Measurements from ENCODE around the gene HAUS1. TPM values are rescaled to one million over a fixed set of nuclear protein-coding genes. Genes with fewer than 3 reads are reported as not detected.

Gene HAUS1
- total RNA-seq, 2 experiments from 2014 or later, result 41.0 to 49.4 TPM

- H3K4me3 Mint-ChIP-seq, result no peak overlapping the region
- no peak overlapping the region for H3K27ac Mint-ChIP-seq
- POLR2A ChIA-PET, result interaction anchor here (1.6 to 1.9 kb wide), 3 partner anchors 7 to 11 kb away, joined by 3 to 7 read pairs (median 6); a partner anchor contains a TSS
- no peaks in the 10 kb centered on the region for H3K9me3 Mint-ChIP-seq
- peaks cover 7% of the 10 kb centered on the region for H3K36me3 Mint-ChIP-seq
- H3K27me3 Mint-ChIP-seq, result no peaks in the 10 kb centered on the region
- H3K4me1 Mint-ChIP-seq, result peaks cover 43% of the 10 kb centered on the region
- DNase-seq, result no peak
- no peak for ATAC-seq (ENCODE audit: low read depth)
Observed at GRCh38 chr18:46166261-46166970, 62.2 kb downstream of the HAUS1 start.

GRCh38 chr18:46167971-46168370 lies 63.8 kb downstream of the HAUS1 start:
- no peaks in the 10 kb centered on the region for H3K27me3 Mint-ChIP-seq
- H3K4me1 Mint-ChIP-seq, result peaks cover 42% of the 10 kb centered on the region
- DNase-seq (peak; percentile 71), ATAC-seq (ENCODE audit: low read depth) (peak; percentile 92)
- POLR2A ChIA-PET, result no interaction called here
- H3K9me3 Mint-ChIP-seq, result no peaks in the 10 kb centered on the region
- peak overlapping the region; percentile 95 for H3K27ac Mint-ChIP-seq
- peaks cover 6% of the 10 kb centered on the region for H3K36me3 Mint-ChIP-seq
- peak overlapping the region; percentile 77 for H3K4me3 Mint-ChIP-seq

DNA sequence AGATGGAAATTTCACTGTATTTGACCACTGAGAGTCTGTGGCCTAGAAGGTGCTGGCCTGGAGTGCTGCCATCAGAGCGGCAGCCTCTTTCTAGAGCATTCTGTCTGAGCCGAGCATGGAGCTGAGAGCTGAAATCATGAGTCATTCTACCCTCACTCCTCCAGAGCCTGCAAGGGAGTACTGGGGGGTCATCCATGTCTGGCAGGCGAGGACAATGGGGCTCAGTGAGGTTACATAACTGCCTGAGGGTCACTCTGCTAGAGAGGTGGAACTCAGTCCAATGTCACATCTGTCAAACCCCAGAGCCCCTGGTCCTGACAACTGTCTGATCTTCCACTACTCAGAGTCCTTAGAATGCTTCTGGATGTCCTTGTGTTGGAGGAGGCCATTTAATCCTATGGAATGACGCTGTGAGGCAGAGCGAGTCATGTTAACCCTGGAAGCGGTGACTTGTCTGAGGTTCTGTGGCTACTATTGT lies 65.3 kb downstream of the HAUS1 start:
- Mint-ChIP-seq H3K4me1 (peaks cover 33% of the 10 kb centered on the region), H3K27ac (peak overlapping the region; percentile 45), H3K27me3 (no peaks in the 10 kb centered on the region), H3K9me3 (no peaks in the 10 kb centered on the region), H3K4me3 (peak overlapping the region; percentile 24), H3K36me3 (peaks cover 8% of the 10 kb centered on the region)
- no peak for DNase-seq
- POLR2A ChIA-PET, result interaction anchor here (1.3 kb wide), 1 partner anchor 10 kb away, joined by 5 read pairs; no protein-coding TSS in a partner anchor
- no peak for ATAC-seq (ENCODE audit: low read depth)

GRCh38 chr18:46171331-46171730 lies 67.1 kb downstream of the HAUS1 start:
- Mint-ChIP-seq H3K27me3 (no peaks in the 10 kb centered on the region), H3K36me3 (peaks cover 16% of the 10 kb centered on the region), H3K9me3 (no peaks in the 10 kb centered on the region), H3K27ac (peak overlapping the region; percentile 66), H3K4me3 (no peak overlapping the region), H3K4me1 (peaks cover 42% of the 10 kb centered on the region)
- DNase-seq (no peak), ATAC-seq (ENCODE audit: low read depth) (no peak)
- POLR2A ChIA-PET, result no interaction called here

- Mint-ChIP-seq H3K27me3 (no peaks in the 10 kb centered on the region), H3K27ac (peak overlapping the region; percentile 99), H3K9me3 (no peaks in the 10 kb centered on the region), H3K36me3 (peaks cover 21% of the 10 kb centered on the region), H3K4me1 (peaks cover 44% of the 10 kb centered on the region), H3K4me3 (peak overlapping the region; percentile 99)
- POLR2A ChIA-PET, result interaction anchor here (0.5 to 2.0 kb wide), 27 partner anchors 8 to 508 kb away, joined by 3 to 41 read pairs (median 4); partner anchors contain the start of gene LOXHD1
- DNase-seq, result peak; percentile 96
- peak; percentile 90 for ATAC-seq (ENCODE audit: low read depth)
Observed at GRCh38 chr18:46173393-46174341, 69.5 kb downstream of the HAUS1 start.

DNA sequence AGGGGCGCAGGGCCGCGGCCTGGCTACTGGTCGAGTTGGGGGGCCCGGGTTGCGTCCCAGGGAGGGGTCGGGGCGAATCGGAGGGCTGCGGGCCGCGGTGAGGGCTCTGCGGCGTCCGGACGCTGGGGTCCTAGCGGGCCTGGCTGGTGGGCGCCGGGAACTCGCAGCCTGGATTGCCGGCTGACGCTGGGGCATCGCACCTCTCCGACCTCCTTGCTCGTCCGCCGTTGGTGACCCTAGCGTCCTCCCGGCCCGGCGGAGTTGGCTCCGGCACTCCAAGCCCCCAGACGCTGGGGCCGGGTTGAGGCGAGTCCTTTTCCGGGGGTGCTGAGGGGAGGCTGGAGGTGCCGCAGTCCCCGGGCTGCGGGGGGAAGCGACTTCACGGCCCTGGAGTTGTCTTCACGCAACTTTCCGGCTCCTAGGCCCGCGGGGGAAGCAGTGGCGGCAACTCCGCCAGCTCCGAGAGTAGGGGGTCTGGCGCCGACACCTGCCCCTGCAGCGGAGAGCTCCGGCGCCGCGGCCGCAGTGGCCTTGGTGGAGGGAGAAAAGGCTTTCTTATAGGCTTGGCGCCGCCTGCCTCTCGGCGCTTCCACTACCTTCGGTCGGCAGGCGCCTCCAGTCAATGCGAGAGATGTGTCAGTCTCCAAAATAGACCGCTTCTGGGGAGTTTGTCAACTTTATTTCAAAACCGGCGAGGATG lies 70.3 kb downstream of the HAUS1 start:
- Mint-ChIP-seq H3K36me3 (peaks cover 23% of the 10 kb centered on the region), H3K4me1 (peaks cover 41% of the 10 kb centered on the region), H3K9me3 (no peaks in the 10 kb centered on the region), H3K27me3 (no peaks in the 10 kb centered on the region), H3K4me3 (peak overlapping the region; percentile 99), H3K27ac (peak overlapping the region; percentile 99)
- POLR2A ChIA-PET, result interaction anchor here (0.6 to 2.0 kb wide), 11 partner anchors 9 to 483 kb away, joined by 3 to 41 read pairs (median 5); partner anchors contain the start of gene LOXHD1
- peak; percentile 10 for ATAC-seq (ENCODE audit: low read depth)
- DNase-seq, result peak; percentile 70

GRCh38 chr18:46176001-46176400 lies 71.8 kb downstream of the HAUS1 start:
- peak overlapping the region; percentile 99 for H3K4me3 Mint-ChIP-seq
- no peak for ATAC-seq (ENCODE audit: low read depth)
- peaks cover 47% of the 10 kb centered on the region for H3K4me1 Mint-ChIP-seq
- H3K36me3 Mint-ChIP-seq, result peaks cover 31% of the 10 kb centered on the region
- POLR2A ChIA-PET, result interaction anchor here (1.2 to 1.5 kb wide), 2 partner anchors 9 to 25 kb away, joined by 3 read pairs; no protein-coding TSS in a partner anchor
- no peaks in the 10 kb centered on the region for H3K9me3 Mint-ChIP-seq
- peak overlapping the region; percentile 3 for H3K27ac Mint-ChIP-seq
- H3K27me3 Mint-ChIP-seq, result no peaks in the 10 kb centered on the region
- no peak for DNase-seq

Other genes starting within 250 kb of the HAUS1 start
- 10 to 100 TPM; 30.3 to 33.5 TPM for gene EPG5, start 137.1 kb upstream of the HAUS1 start, total RNA-seq
- gene PSTPIP2, start 32.1 kb upstream of the HAUS1 start, total RNA-seq, result 10 to 100 TPM; 12.6 to 12.9 TPM
- 100 to 1,000 TPM; 284 to 285 TPM for gene ATP5F1A, start 6.1 kb upstream of the HAUS1 start, total RNA-seq